Astrocyte of the spinal cord (primary cell): ENCODE results near the gene SPPL2C.

ENCODE experiments used
- DNase-seq: peaks from one replicate; pipeline ENCODE4 v3.0.0; 2011; ENCODE audit warnings: low read depth, low spot score
- H3K4me3 ChIP-seq: 2 replicates; pipeline ENCODE4 v1.5.1; 2011; ENCODE audit warnings: low read depth, mild to moderate bottlenecking, low read length, moderate library complexity
- CTCF ChIP-seq: IDR thresholded peaks from 2 replicates; pipeline ENCODE4 v1.5.1; 2012; ENCODE audit warnings: low read depth, mild to moderate bottlenecking, low read length, inconsistent platforms
- in situ Hi-C: cut with HindIII; loops from 2 replicates; pipeline ENCODE4 v1.10.0; 2017; ENCODE audit warnings: low sequenced_read_pairs

Gene SPPL2C

GRCh38 chr17:45869676-45870341 is 25.1 kb downstream of the SPPL2C start:
- no peak overlapping the region for H3K4me3 ChIP-seq
- no peak for DNase-seq
- in situ Hi-C loops, result no loop called here
- no peak for TF ChIP-seq CTCF

GRCh38 chr17:45870342-45870974 is 25.8 kb downstream of the SPPL2C start:
- in situ Hi-C loops, result no loop called here
- no peak overlapping the region for H3K4me3 ChIP-seq
- no peak for DNase-seq
- no peak for TF ChIP-seq CTCF

GRCh38 chr17:45871718-45872117 is 27.0 kb downstream of the SPPL2C start:
- no peak overlapping the region for H3K4me3 ChIP-seq
- in situ Hi-C loops, result no loop called here
- no peak for TF ChIP-seq CTCF
- no peak for DNase-seq

- in situ Hi-C loops, result no loop called here
- H3K4me3 ChIP-seq, result no peak overlapping the region
- DNase-seq, result no peak
- no peak for TF ChIP-seq CTCF
Observed at GRCh38 chr17:45873728-45874127, 29.0 kb downstream of the SPPL2C start.

GRCh38 chr17:45874151-45874550 is 29.5 kb downstream of the SPPL2C start:
- no peak overlapping the region for H3K4me3 ChIP-seq
- TF ChIP-seq CTCF, result no peak
- no peak for DNase-seq
- in situ Hi-C loops, result no loop called here

- TF ChIP-seq CTCF, result no peak
Observed at GRCh38 chr17:45876539-45876938, 31.9 kb downstream of the SPPL2C start.

More at GRCh38 chr17:45876539-45876938, 31.9 kb downstream of the SPPL2C start:
- in situ Hi-C loops, result no loop called here
- no peak for DNase-seq
- no peak overlapping the region for H3K4me3 ChIP-seq
